DND-41 (cell line): Measurements from ENCODE around the gene FBXW5.

ENCODE experiments used
- EZH2 ChIP-seq: IDR thresholded peaks from 3 replicates; pipeline ENCODE4 v1.6.1; 2012; ENCODE audit warnings: borderline replicate concordance, low read depth, mild to moderate bottlenecking, moderate library complexity, low read length, inconsistent platforms; ENCODE audit not compliant: severe bottlenecking
- TF ChIP-seq, protein P1 (sequence below): IDR thresholded peaks from 2 replicates; pipeline ENCODE4 v1.5.1; 2012; ENCODE audit warnings: borderline replicate concordance, low read length, moderate library complexity, mild to moderate bottlenecking; ENCODE audit not compliant: poor library complexity, severe bottlenecking; ENCODE audit errors: extremely low read depth

DNA sequence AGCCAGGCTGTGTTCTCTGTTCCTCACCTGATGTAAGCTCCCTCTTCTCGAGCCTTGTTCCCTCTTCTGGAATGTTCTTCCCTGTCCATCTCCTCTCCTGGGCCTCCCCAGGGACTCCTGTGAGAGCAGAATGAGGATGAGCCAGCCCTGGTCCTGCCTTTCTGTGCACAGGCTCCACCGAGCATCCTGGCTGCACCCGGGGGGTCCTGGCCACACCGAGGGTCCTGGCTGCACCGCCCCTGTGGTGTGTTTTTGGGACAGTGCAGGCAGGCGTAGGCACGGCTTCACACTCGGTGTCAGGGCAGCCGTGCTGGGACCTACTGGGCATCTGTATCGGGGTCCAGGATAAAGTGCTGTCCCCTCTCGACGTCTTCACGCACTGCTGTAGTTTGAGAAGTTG lies 17.8 kb downstream of the FBXW5 start:
- no peak for TF ChIP-seq EZH2
- TF ChIP-seq, protein P1, sequence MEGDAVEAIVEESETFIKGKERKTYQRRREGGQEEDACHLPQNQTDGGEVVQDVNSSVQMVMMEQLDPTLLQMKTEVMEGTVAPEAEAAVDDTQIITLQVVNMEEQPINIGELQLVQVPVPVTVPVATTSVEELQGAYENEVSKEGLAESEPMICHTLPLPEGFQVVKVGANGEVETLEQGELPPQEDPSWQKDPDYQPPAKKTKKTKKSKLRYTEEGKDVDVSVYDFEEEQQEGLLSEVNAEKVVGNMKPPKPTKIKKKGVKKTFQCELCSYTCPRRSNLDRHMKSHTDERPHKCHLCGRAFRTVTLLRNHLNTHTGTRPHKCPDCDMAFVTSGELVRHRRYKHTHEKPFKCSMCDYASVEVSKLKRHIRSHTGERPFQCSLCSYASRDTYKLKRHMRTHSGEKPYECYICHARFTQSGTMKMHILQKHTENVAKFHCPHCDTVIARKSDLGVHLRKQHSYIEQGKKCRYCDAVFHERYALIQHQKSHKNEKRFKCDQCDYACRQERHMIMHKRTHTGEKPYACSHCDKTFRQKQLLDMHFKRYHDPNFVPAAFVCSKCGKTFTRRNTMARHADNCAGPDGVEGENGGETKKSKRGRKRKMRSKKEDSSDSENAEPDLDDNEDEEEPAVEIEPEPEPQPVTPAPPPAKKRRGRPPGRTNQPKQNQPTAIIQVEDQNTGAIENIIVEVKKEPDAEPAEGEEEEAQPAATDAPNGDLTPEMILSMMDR: no peak
